Activated CD4-positive, alpha-beta memory T cell treated with anti-CD3 and anti-CD28 coated beads, Interleukin-2, amount 10 ng/mL, durations not matched to agents 7 days and 5 days (primary cell): Measurements from ENCODE around the gene WIPF1. TPM values are rescaled to one million over a fixed set of nuclear protein-coding genes. Genes with fewer than 3 reads are reported as not detected.

Source experiments
- CTCF ChIA-PET: fragments of 350-600 bp; sonication (Branson Sonifier 250); formaldehyde crosslinking; loops from one replicate; lab custom pipeline; 2021; ENCODE audit warnings: antibody characterized with exemption, inconsistent platforms; lab: Charles Lee
- POLR2A ChIA-PET: fragments of 350-600 bp; sonication (Branson Sonifier 250); formaldehyde crosslinking; loops from one replicate; lab custom pipeline; 2021; ENCODE audit warnings: antibody characterized with exemption; lab: Charles Lee
- DNase-seq: peaks from one replicate; pipeline ENCODE4 v3.0.0-alpha.2; 2020
- H3K27ac Mint-ChIP-seq: one replicate; pipeline ENCODE4 v1.8.0; 2021; ENCODE audit warnings: mild to moderate bottlenecking, mixed read lengths
- H3K27me3 Mint-ChIP-seq: one replicate; pipeline ENCODE4 v1.8.0; 2021; ENCODE audit warnings: mixed read lengths
- H3K36me3 Mint-ChIP-seq: one replicate; pipeline ENCODE4 v1.8.0; 2021; ENCODE audit warnings: low read depth, mixed read lengths
- H3K4me1 Mint-ChIP-seq: one replicate; pipeline ENCODE4 v1.8.0; 2021; ENCODE audit warnings: mixed read lengths
- H3K4me3 Mint-ChIP-seq: one replicate; pipeline ENCODE4 v1.8.0; 2021; ENCODE audit warnings: mild to moderate bottlenecking, mixed read lengths
- H3K9me3 Mint-ChIP-seq: one replicate; pipeline ENCODE4 v1.8.0; 2021; ENCODE audit warnings: mixed read lengths
- total RNA-seq, 2 experiments: library from RNA; stranded (reverse); gene quantifications; one replicate each; pipeline ENCODE4 v1.2.3, GENCODE V29; 2021

The WIPF1 gene
- total RNA-seq, 2 experiments from 2014 or later, result 574 to 590 TPM

- ChIA-PET POLR2A (interaction anchor here (1.3 to 1.6 kb wide), 2 partner anchors 22 to 51 kb away, joined by 4 to 6 read pairs; no protein-coding TSS in a partner anchor), CTCF (interaction anchor here (1.0 to 2.1 kb wide), 3 partner anchors 8 to 72 kb away, joined by 3 to 9 read pairs (median 6); no protein-coding TSS in a partner anchor)
- no peaks in the 10 kb centered on the region for H3K27me3 Mint-ChIP-seq
- no peaks in the 10 kb centered on the region for H3K9me3 Mint-ChIP-seq
- no peak overlapping the region for H3K27ac Mint-ChIP-seq
- H3K36me3 Mint-ChIP-seq, result no peaks in the 10 kb centered on the region
- H3K4me1 Mint-ChIP-seq, result no peaks in the 10 kb centered on the region
- H3K4me3 Mint-ChIP-seq, result no peak overlapping the region
- DNase-seq, result no peak
Measured at GRCh38 chr2:174535083-174535482, 62.5 kb downstream of the WIPF1 start.

- H3K27me3 Mint-ChIP-seq, result no peaks in the 10 kb centered on the region
- no peak for DNase-seq
- no peak overlapping the region for H3K27ac Mint-ChIP-seq
- ChIA-PET CTCF (no interaction called here), POLR2A (no interaction called here)
- no peaks in the 10 kb centered on the region for H3K4me1 Mint-ChIP-seq
- H3K9me3 Mint-ChIP-seq, result no peaks in the 10 kb centered on the region
- H3K4me3 Mint-ChIP-seq, result no peak overlapping the region
- no peaks in the 10 kb centered on the region for H3K36me3 Mint-ChIP-seq
Measured at GRCh38 chr2:174529916-174530315, 67.7 kb downstream of the WIPF1 start.

- CTCF ChIA-PET, result no interaction called here
- no peaks in the 10 kb centered on the region for H3K9me3 Mint-ChIP-seq
- peaks cover 9% of the 10 kb centered on the region for H3K4me1 Mint-ChIP-seq
- H3K27ac Mint-ChIP-seq, result no peak overlapping the region
- no peak overlapping the region for H3K4me3 Mint-ChIP-seq
- no peaks in the 10 kb centered on the region for H3K27me3 Mint-ChIP-seq
- DNase-seq, result no peak
- no peaks in the 10 kb centered on the region for H3K36me3 Mint-ChIP-seq
- POLR2A ChIA-PET, result no interaction called here
Measured at GRCh38 chr2:174527959-174528358, 69.6 kb downstream of the WIPF1 start.

GRCh38 chr2:174527101-174527721 is 70.4 kb downstream of the WIPF1 start:
- Mint-ChIP-seq H3K4me1 (peaks cover 9% of the 10 kb centered on the region), H3K36me3 (no peaks in the 10 kb centered on the region), H3K27me3 (no peaks in the 10 kb centered on the region), H3K9me3 (no peaks in the 10 kb centered on the region), H3K4me3 (no peak overlapping the region), H3K27ac (no peak overlapping the region)
- ChIA-PET CTCF (interaction anchor here (1.1 kb wide), 1 partner anchor 64 kb away, joined by 4 read pairs; no protein-coding TSS in a partner anchor), POLR2A (no interaction called here)
- no peak for DNase-seq

- Mint-ChIP-seq H3K27me3 (peaks cover 3% of the 10 kb centered on the region), H3K36me3 (no peaks in the 10 kb centered on the region), H3K4me3 (no peak overlapping the region), H3K4me1 (peaks cover 9% of the 10 kb centered on the region), H3K9me3 (no peaks in the 10 kb centered on the region), H3K27ac (no peak overlapping the region)
- no peak for DNase-seq
- POLR2A ChIA-PET, result no interaction called here
- CTCF ChIA-PET, result interaction anchor here (0.8 kb wide), 1 partner anchor 31 kb away, joined by 4 read pairs; no protein-coding TSS in a partner anchor
Measured at GRCh38 chr2:174524527-174524926, 73.1 kb downstream of the WIPF1 start.

GRCh38 chr2:174522553-174522952 is 75.1 kb downstream of the WIPF1 start:
- ChIA-PET POLR2A (interaction anchor here (2.0 kb wide), 1 partner anchor 60 kb away, joined by 6 read pairs; no protein-coding TSS in a partner anchor), CTCF (interaction anchor here (0.7 to 5.0 kb wide), 4 partner anchors 20 to 457 kb away, joined by 3 to 45 read pairs (median 4); no protein-coding TSS in a partner anchor)
- Mint-ChIP-seq H3K9me3 (no peaks in the 10 kb centered on the region), H3K4me3 (no peak overlapping the region), H3K36me3 (no peaks in the 10 kb centered on the region), H3K27ac (no peak overlapping the region), H3K4me1 (peaks cover 9% of the 10 kb centered on the region), H3K27me3 (peaks cover 3% of the 10 kb centered on the region)
- DNase-seq, result no peak

GRCh38 chr2:174518395-174518794 is 79.2 kb downstream of the WIPF1 start:
- CTCF ChIA-PET, result interaction anchor here (1.8 kb wide), 1 partner anchor 55 kb away, joined by 5 read pairs; no protein-coding TSS in a partner anchor

GRCh38 chr2:174516501-174517378 is 80.9 kb downstream of the WIPF1 start:
- DNase-seq, result no peak
- H3K9me3 Mint-ChIP-seq, result peaks cover 10% of the 10 kb centered on the region
- no peak overlapping the region for H3K4me3 Mint-ChIP-seq
- H3K4me1 Mint-ChIP-seq, result peaks cover 10% of the 10 kb centered on the region
- peaks cover 3% of the 10 kb centered on the region for H3K27me3 Mint-ChIP-seq
- peaks cover 3% of the 10 kb centered on the region for H3K36me3 Mint-ChIP-seq
- H3K27ac Mint-ChIP-seq, result no peak overlapping the region
- POLR2A ChIA-PET, result interaction anchor here (1.3 kb wide), 1 partner anchor 23 kb away, joined by 3 read pairs; no protein-coding TSS in a partner anchor
- CTCF ChIA-PET, result interaction anchor here (1.8 kb wide), 1 partner anchor 53 kb away, joined by 5 read pairs; no protein-coding TSS in a partner anchor

More at GRCh38 chr2:174518395-174518794, 79.2 kb downstream of the WIPF1 start:
- POLR2A ChIA-PET, result no interaction called here
- Mint-ChIP-seq H3K27me3 (peaks cover 3% of the 10 kb centered on the region), H3K36me3 (no peaks in the 10 kb centered on the region), H3K4me1 (peaks cover 7% of the 10 kb centered on the region), H3K9me3 (peaks cover 3% of the 10 kb centered on the region), H3K4me3 (no peak overlapping the region), H3K27ac (no peak overlapping the region)
- no peak for DNase-seq

GRCh38 chr2:174512345-174512744 is 85.3 kb downstream of the WIPF1 start:
- no peaks in the 10 kb centered on the region for H3K27me3 Mint-ChIP-seq
- H3K4me3 Mint-ChIP-seq, result no peak overlapping the region
- H3K4me1 Mint-ChIP-seq, result peaks cover 10% of the 10 kb centered on the region
- ChIA-PET CTCF (interaction anchor here (0.6 kb wide), 1 partner anchor 18 kb away, joined by 4 read pairs; no protein-coding TSS in a partner anchor), POLR2A (no interaction called here)
- H3K36me3 Mint-ChIP-seq, result peaks cover 16% of the 10 kb centered on the region
- H3K9me3 Mint-ChIP-seq, result peaks cover 39% of the 10 kb centered on the region
- no peak overlapping the region for H3K27ac Mint-ChIP-seq
- DNase-seq, result no peak

- Mint-ChIP-seq H3K36me3 (peaks cover 16% of the 10 kb centered on the region), H3K4me1 (peaks cover 7% of the 10 kb centered on the region), H3K27me3 (no peaks in the 10 kb centered on the region), H3K27ac (no peak overlapping the region), H3K4me3 (no peak overlapping the region), H3K9me3 (peaks cover 43% of the 10 kb centered on the region)
- DNase-seq, result no peak
- CTCF ChIA-PET, result no interaction called here
- POLR2A ChIA-PET, result no interaction called here
Measured at GRCh38 chr2:174511580-174512260, 85.9 kb downstream of the WIPF1 start.

GRCh38 chr2:174510583-174511189 is 86.9 kb downstream of the WIPF1 start:
- H3K27me3 Mint-ChIP-seq, result no peaks in the 10 kb centered on the region
- H3K36me3 Mint-ChIP-seq, result peaks cover 16% of the 10 kb centered on the region
- H3K4me1 Mint-ChIP-seq, result peaks cover 3% of the 10 kb centered on the region
- no peak overlapping the region for H3K27ac Mint-ChIP-seq
- H3K9me3 Mint-ChIP-seq, result peaks cover 46% of the 10 kb centered on the region
- ChIA-PET POLR2A (interaction anchor here (1.3 kb wide), 1 partner anchor 45 kb away, joined by 3 read pairs; no protein-coding TSS in a partner anchor), CTCF (interaction anchor here (1.4 kb wide), 1 partner anchor 48 kb away, joined by 4 read pairs; no protein-coding TSS in a partner anchor)
- no peak for DNase-seq
- no peak overlapping the region for H3K4me3 Mint-ChIP-seq
